ENCODE results near the gene INO80D. TPM values are rescaled to one million over a fixed set of nuclear protein-coding genes. Genes with fewer than 3 reads are reported as not detected.

Gene INO80D
- total RNA-seq, 2 experiments from 2014 or later: 45.3 to 48.9 TPM

DNA sequence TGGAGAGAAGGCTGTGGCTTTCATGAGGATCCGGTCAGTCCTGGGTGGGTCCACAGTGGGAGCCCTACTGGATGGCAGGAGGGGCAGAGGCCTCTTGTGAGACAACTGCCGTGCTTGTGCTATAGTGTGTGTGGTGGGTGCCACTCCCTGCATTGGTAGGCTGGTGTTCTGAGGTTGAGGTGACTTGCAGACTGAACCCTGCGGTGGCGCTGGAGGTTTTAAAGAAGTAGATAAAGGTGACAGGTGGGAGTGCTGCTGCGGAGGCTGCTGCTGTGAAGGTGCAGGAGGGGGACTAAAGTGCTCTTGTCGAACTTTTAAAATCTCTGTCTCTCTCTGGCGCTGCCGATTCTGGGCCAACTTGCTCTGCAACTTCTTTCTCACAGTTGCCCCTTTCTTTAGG, 29.7 kb downstream of the INO80D start:
- Histone ChIP-seq H3K27me3 (ENCODE audit: control insufficient read depth in 1 of 2, insufficient read depth in 2 of 2, low read length in 2 of 2) (no peaks in the 10 kb centered on the region), H3K9me3 (ENCODE audit: control insufficient read depth in 1 of 2, insufficient read depth in 1 of 2, low read length in 2 of 2) (no peaks in the 10 kb centered on the region), H3K36me3 (ENCODE audit: insufficient read depth, low read length) (peaks cover 48% of the 10 kb centered on the region), H3K27ac (ENCODE audit: low read depth in 1 of 2, low read length in 2 of 2) (no peak overlapping the region), H3K4me3 (ENCODE audit: low read length) (no peak overlapping the region), H3K4me1 (ENCODE audit: insufficient read depth, low read length) (peaks cover 3% of the 10 kb centered on the region)
- intact Hi-C loops (cut with DNase I, micrococcal nuclease): no loop called here
- Mint-ChIP-seq H3K4me1 (ENCODE audit: low read depth) (peaks cover 25% of the 10 kb centered on the region), H3K27ac (no peak overlapping the region), H3K36me3 (ENCODE audit: low read depth) (peaks cover 83% of the 10 kb centered on the region), H3K4me3 (no peak overlapping the region), H3K9me3 (no peaks in the 10 kb centered on the region), H3K27me3 (no peaks in the 10 kb centered on the region)
- ATAC-seq (ENCODE audit: poor library complexity) (no peak), DNase-seq (no peak)
- ChIA-PET POLR2A (no interaction called here), CTCF (no interaction called here)
- TF ChIP-seq CTCF (IDR thresholded peaks at IDR 0.05): no peak

GRCh38 chr2:206054952-206055351, 31.0 kb downstream of the INO80D start:
- Mint-ChIP-seq H3K9me3 (no peaks in the 10 kb centered on the region), H3K27ac (peak overlapping the region; percentile 52), H3K36me3 (ENCODE audit: low read depth) (peaks cover 81% of the 10 kb centered on the region), H3K27me3 (no peaks in the 10 kb centered on the region), H3K4me3 (no peak overlapping the region), H3K4me1 (ENCODE audit: low read depth) (peaks cover 25% of the 10 kb centered on the region)
- Histone ChIP-seq H3K27me3 (ENCODE audit: control insufficient read depth in 1 of 2, insufficient read depth in 2 of 2, low read length in 2 of 2) (no peaks in the 10 kb centered on the region), H3K4me3 (ENCODE audit: low read length) (no peak overlapping the region), H3K4me1 (ENCODE audit: insufficient read depth, low read length) (peaks cover 3% of the 10 kb centered on the region), H3K9me3 (ENCODE audit: control insufficient read depth in 1 of 2, insufficient read depth in 1 of 2, low read length in 2 of 2) (no peaks in the 10 kb centered on the region), H3K27ac (ENCODE audit: low read depth in 1 of 2, low read length in 2 of 2) (no peak overlapping the region), H3K36me3 (ENCODE audit: insufficient read depth, low read length) (peaks cover 41% of the 10 kb centered on the region)
- DNase-seq (no peak), ATAC-seq (ENCODE audit: poor library complexity) (no peak)
- TF ChIP-seq CTCF (IDR thresholded peaks at IDR 0.05): no peak
- ChIA-PET CTCF (no interaction called here), POLR2A (no interaction called here)
- intact Hi-C loops (cut with DNase I, micrococcal nuclease): no loop called here

DNA sequence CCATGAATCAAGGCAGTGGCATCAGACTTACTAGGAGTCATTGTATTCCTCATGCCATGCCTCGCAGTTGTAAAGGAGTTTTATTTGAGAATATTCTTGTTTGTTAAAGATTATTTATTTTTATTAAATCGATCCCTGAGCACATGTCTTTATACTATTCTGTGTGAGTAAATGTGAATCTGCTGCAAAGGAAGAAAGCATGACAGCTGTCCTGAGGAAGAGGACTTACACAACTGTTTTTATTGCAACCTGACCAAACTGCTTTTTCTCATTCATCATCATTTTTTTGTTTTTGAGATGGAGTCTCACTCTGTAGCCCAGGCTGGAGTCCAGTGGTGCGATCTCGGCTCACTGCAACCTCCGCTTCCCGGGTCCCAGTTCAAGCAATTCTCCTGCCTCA, 34.1 kb downstream of the INO80D start:
- no peak overlapping the region for H3K27ac ChIP-seq (ENCODE audit: low read depth in 1 of 2, low read length in 2 of 2)
- H3K4me3 ChIP-seq (ENCODE audit: low read length): no peak overlapping the region
- POLR2A ChIA-PET: no interaction called here
- intact Hi-C loops (cut with DNase I, micrococcal nuclease): no loop called here
- no peak for ATAC-seq (ENCODE audit: poor library complexity)
- H3K27ac Mint-ChIP-seq: no peak overlapping the region
- no peaks in the 10 kb centered on the region for H3K9me3 ChIP-seq (ENCODE audit: control insufficient read depth in 1 of 2, insufficient read depth in 1 of 2, low read length in 2 of 2)
- H3K4me3 Mint-ChIP-seq: no peak overlapping the region
- H3K4me1 ChIP-seq (ENCODE audit: insufficient read depth, low read length): peaks cover 3% of the 10 kb centered on the region
- no peaks in the 10 kb centered on the region for H3K27me3 ChIP-seq (ENCODE audit: control insufficient read depth in 1 of 2, insufficient read depth in 2 of 2, low read length in 2 of 2)
- no peaks in the 10 kb centered on the region for H3K9me3 Mint-ChIP-seq
- H3K4me1 Mint-ChIP-seq (ENCODE audit: low read depth): peaks cover 25% of the 10 kb centered on the region
- H3K27me3 Mint-ChIP-seq: no peaks in the 10 kb centered on the region
- CTCF ChIA-PET: no interaction called here
- H3K36me3 ChIP-seq (ENCODE audit: insufficient read depth, low read length): peaks cover 36% of the 10 kb centered on the region
- no peak for DNase-seq
- TF ChIP-seq CTCF (IDR thresholded peaks at IDR 0.05): no peak
- H3K36me3 Mint-ChIP-seq (ENCODE audit: low read depth): peaks cover 82% of the 10 kb centered on the region
